Stimulated activated CD8-positive, alpha-beta memory T cell treated with anti-CD3 and anti-CD28 coated beads, Interleukin-4, amount 100 ng/mL, for 4 hours (primary cell): ENCODE data around the gene CCDC136.

ENCODE experiments used
- DNase-seq, 2 donors: peaks; one replicate each; pipeline ENCODE4 v3.0.0-alpha.2; 2020; ENCODE audit warnings: low read depth in 2 of 2, low spot score in 1 of 2

CCDC136 gene

DNA sequence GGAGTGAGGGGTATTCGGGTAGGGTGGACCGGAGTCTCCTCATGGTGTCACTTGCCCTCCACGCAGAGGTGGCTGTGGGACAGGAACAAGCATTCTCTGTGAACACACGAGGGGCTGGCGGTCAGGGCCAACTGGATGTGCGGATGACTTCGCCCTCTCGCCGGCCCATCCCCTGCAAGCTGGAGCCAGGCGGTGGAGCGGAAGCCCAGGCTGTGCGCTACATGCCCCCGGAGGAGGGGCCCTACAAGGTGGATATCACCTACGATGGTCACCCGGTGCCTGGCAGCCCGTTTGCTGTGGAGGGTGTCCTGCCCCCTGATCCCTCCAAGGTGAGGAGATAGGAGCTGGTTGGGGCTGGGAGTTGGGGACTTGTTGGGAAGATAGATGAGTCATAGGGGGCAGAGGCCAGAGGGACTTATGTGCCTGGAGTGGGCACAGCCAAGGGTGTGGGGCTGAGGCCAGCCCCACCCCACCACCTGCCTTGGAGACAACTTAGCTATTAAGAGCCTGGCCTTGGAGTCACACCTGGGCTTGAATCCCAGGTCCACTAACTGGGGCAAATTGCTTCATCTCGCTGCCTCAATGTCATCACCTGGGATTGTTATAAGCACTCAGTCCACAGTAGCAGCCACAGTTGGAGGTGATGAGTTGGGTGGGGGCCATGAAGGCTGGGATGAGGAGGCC, 52.3 kb downstream of the CCDC136 start:
- DNase-seq: no peak

DNA sequence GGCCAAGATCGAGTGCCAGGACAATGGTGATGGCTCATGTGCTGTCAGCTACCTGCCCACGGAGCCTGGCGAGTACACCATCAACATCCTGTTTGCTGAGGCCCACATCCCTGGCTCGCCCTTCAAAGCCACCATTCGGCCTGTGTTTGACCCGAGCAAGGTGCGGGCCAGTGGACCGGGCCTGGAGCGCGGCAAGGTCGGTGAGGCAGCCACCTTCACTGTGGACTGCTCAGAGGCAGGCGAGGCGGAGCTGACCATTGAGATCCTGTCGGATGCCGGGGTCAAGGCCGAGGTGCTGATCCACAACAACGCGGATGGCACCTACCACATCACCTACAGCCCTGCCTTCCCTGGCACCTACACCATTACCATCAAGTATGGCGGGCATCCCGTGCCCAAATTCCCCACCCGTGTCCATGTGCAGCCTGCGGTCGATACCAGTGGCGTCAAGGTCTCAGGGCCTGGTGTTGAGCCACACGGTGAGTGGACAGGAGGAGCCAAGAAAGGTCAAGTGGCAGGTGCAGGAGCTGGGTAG, 53.1 kb downstream of the CCDC136 start:
- DNase-seq: no peak

DNA sequence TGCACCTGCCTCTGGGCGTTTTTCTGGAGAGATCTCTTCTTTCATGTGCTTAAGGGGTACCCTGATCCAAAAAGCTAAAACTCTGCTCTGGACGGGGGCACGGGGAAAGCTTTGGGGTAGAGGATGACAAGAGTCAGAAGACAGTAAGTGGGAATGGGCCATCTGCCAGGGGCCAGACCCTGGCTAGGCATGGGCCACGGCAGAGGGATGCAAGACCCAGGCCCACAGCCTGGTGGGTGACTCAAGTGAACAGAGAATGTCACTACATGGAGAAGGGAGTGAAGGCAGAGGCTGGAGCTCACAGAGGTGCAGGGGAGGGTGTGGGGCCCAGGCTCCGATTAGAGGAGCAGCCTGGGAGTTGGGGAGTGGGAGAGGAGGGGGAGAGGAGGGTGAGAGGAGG, 53.7 kb downstream of the CCDC136 start:
- no peak for DNase-seq

DNA sequence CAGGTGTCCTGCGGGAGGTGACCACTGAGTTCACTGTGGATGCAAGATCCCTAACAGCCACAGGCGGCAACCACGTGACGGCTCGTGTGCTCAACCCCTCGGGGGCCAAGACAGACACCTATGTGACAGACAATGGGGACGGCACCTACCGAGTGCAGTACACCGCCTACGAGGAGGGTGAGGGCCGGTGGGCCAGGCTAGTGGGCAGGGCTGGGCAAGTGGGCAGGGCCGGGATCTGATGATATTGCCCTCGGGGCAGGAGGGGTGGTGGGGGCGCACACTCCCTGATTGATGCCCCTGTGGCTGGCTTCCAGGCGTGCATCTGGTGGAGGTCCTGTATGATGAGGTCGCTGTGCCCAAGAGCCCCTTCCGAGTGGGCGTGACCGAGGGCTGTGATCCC, 54.2 kb downstream of the CCDC136 start:
- DNase-seq: no peak

DNA sequence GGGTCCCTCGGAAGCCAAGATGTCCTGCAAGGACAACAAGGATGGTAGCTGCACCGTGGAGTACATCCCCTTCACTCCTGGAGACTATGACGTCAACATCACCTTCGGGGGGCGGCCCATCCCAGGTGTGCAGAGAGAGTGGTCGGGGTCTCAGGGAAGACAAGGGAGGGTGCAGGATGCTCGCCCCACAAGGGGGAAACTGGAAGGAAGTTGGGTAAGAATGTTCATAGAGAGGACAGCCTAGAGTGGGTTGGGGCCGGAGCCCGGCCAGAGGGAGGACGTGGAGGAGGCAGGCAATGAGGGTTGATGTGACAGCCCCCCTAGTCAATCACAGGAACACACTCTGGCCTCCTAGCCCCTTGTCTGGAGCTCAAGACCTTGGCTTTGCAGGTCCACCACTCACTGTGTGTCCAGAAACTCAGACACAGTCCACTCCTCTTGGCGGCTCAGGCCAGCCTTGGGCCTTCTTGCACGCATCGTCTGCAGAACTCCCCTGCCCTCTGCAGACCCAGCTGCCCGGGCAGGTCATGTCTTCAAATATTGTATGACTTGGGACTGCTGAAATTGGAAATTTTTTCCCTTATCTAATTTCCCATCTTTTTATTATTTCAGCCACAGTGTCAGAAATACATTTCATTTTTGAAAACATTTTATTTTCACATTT, 55.1 kb downstream of the CCDC136 start:
- DNase-seq: no peak

DNA sequence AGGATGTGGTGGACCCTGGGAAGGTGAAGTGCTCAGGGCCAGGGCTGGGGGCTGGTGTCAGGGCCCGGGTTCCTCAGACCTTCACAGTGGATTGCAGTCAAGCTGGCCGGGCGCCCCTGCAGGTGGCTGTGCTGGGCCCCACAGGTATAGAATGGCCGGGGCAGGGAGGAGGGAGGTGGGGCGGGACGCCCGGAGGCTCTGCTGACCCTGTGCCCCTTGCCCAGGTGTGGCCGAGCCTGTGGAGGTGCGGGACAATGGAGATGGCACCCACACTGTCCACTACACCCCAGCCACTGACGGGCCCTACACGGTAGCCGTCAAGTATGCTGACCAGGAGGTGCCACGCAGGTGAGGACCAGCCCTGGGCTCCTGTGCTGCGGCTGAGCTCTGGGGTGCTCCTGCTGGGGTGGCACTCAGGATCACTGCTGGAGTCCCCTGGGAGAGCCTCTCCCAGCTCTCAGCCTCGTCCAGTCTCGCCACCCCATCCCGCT, 56.0 kb downstream of the CCDC136 start:
- no peak for DNase-seq

DNA sequence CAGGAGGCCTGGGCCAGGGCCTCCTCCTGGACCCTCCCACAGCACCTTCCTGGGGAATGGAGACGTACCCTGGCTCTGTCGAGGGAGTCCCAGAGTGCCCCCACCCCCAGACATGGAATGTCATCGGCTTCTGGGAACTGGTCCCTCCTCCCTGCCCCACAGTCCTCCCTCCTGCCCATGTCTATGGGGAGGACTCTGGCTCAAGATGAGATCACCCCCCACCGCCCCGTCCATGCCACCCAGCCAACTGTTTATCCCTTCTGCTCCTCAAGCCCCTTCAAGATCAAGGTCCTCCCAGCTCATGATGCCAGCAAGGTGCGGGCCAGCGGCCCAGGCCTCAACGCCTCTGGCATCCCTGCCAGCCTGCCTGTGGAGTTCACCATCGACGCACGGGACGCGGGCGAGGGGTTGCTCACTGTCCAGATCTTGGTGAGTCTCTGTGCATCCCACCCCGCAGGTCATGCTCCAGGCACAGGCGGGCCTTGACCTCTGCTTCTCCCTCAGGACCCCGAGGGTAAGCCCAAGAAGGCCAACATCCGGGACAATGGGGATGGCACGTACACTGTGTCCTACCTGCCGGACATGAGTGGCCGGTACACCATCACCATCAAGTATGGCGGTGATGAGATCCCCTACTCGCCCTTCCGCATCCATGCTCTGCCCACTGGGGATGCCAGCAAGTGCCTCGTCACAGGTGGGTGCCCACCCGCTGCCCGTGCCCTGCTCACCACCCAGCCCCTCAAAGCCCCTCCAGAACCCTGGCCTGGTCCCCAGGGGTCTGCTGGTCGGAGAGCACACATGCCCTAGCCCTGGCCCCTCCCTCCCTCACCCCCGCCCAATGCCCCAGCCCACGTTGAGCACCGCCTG, 56.8 kb downstream of the CCDC136 start:
- no peak for DNase-seq

DNA sequence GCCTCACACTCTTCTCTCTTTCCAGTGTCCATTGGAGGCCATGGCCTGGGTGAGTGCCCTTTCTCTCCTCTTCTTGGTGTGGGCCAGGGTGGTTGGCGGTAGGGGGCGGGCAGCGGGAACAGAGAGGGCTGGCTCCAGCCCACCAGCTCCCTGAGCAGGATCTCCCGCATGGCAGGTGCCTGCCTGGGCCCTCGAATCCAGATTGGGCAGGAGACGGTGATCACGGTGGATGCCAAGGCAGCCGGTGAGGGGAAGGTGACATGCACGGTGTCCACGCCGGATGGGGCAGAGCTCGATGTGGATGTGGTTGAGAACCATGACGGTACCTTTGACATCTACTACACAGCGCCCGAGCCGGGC, 57.4 kb downstream of the CCDC136 start:
- DNase-seq: no peak

DNA sequence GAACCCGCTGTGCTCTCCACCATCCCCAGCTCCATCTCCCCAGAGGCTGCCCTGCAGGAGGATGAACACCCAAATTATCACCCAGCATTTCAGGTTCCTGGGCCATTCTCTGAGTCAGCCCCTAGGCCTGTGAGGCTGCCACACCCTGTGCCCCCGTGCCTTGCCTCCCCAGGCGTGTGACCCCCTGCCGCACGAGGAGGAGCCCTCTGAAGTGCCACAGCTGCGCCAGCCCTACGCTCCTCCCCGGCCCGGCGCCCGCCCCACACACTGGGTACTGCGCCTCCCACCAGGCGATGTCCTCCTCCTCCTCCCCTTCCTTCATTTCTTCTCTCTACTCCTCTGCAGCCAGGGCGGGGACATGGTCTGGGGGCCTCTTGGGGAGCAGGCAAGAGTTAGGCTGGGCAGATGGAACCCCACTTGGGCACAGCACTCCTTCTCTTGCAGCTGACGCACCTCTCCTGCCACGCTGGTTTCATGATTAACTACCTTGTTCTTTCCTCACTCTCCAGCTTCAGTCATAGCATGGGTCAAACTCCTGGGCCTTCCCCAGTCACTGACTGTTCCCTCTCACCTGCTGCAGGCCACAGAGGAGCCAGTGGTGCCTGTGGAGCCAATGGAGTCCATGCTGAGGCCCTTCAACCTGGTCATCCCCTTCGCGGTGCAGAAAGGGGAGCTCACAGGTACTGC, 58.2 kb downstream of the CCDC136 start:
- DNase-seq: no peak

DNA sequence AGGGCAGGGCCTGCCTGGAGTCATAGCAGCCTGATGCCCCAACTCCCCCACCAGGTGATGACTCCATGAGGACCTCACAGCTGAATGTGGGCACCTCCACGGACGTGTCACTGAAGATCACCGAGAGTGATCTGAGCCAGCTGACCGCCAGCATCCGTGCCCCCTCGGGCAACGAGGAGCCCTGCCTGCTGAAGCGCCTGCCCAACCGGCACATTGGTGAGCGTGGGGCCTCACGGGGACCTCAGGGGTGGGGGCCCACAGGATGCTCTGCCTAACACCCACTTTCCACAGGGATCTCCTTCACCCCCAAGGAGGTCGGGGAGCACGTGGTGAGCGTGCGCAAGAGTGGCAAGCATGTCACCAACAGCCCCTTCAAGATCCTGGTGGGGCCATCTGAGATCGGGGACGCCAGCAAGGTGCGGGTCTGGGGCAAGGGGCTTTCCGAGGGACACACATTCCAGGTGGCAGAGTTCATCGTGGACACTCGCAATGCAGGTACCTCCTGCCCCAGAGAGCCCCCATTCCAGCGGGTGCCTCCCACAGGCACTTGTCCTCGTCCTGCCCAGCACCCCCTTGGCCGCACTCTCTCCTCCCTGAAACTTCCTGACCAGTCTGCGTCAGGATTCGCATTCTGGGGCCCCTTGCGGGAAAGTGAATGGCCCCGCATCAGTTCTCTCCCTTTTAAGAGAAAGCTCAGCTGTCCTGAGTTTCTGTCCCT, 60.9 kb downstream of the CCDC136 start:
- no peak for DNase-seq

DNA sequence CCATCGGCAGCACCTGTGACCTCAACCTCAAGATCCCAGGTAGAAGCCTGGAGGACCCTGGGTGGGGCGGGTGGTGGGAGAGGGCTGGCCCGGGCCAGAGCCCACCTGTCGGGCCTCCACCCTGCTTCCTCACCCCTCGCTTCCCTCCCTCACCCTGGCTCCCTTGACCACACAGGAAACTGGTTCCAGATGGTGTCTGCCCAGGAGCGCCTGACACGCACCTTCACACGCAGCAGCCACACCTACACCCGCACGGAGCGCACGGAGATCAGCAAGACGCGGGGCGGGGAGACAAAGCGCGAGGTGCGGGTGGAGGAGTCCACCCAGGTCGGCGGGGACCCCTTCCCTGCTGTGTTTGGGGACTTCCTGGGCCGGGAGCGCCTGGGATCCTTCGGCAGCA, 62.0 kb downstream of the CCDC136 start:
- no peak for DNase-seq

DNA sequence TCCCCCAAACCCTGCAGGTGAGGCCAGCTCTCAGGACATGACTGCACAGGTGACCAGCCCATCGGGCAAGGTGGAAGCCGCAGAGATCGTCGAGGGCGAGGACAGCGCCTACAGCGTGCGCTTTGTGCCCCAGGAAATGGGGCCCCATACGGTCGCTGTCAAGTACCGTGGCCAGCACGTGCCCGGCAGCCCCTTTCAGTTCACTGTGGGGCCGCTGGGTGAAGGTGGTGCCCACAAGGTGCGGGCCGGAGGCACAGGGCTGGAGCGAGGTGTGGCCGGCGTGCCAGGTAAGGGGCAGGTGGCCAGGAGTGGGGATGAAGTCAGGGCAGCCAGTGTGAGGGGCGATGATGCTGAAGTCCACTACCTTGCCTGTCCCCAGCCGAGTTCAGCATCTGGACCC, 62.6 kb downstream of the CCDC136 start:
- DNase-seq: no peak

DNA sequence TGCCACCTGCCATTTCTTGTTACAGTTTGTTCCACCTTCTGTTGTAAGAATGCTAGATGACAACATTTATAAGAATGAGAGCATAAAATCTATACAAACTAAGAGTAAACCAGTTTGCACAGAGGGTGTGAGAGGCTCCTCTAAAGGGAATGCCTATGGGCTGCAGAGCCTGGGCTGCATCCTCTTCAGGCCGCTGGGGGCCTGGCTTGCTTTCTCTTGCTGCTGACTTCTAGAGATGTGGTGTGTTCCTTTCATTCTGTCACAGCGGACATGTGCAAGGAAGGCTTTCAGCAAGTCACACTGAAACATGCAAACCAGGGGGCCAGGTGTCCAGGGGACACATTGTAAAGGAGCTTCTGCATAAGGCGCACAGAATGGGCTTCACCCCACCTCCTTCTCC, 63.8 kb downstream of the CCDC136 start:
- no peak for DNase-seq

DNA sequence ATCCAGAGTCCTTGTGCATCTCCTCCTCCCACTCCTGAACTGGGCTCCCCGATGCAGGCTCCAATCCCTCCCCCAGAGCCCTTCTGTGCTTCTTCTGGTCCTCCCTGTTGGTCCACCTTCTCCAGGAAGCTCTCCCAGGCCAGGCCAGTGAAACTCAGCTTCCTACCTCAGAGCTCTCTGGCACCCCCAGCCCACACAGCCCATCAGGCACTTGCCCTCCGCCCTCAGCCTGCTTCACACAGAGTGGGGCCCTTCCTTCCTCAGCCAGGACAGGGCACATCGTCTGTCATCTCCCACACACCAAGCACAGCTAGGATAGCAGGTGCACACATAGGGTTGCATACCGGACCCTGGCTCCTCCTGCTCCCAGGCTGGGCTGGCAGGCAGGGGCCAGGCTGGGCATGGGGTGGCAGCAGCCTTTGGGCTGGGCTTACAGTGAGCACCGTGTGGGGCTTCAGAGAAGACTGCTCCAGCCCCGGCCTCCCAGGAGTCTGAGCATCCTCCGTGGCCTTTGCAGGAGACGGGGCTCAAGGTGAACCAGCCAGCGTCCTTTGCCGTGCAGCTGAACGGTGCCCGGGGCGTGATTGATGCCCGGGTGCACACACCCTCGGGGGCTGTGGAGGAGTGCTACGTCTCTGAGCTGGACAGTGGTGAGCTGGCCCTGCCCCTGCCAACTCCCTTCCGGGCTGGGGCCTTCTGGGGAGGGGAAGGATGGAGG, 64.4 kb downstream of the CCDC136 start:
- DNase-seq: no peak

DNA sequence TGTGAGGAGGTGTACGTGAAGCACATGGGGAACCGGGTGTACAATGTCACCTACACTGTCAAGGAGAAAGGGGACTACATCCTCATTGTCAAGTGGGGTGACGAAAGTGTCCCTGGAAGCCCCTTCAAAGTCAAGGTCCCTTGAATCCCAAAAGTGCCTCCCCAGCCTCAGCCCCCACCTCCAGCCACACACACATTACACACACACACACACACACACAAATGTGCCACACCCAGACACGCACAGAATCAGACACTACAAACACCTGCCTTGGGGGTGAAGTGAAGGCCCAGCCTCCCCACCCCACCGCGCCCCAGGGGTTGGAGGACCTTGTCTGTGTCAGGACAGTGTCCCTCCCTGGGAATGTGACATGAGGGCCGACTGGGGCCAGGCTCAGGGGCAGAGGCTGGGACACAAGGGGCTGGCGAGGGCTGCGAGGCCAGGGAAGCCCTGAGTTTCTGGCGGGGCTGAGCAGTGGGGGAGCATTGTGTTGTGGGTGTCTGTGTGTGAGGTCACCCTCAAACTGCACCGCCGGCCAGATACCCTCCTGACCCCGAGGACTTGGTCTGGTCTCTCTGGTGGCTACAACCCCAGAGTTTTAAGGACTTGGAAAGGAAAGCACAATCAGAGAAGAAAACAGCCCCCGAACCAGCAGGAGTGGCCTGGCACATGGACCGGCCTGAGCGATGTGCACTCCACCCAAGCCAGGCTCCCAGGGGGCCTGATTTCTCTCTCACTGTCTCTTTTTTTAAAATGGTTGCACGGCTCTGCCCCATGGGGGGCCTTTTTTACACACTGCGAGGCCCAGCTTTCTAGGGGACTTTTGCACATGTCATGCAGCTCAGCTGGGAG, 66.8 kb downstream of the CCDC136 start:
- DNase-seq: no peak

DNA sequence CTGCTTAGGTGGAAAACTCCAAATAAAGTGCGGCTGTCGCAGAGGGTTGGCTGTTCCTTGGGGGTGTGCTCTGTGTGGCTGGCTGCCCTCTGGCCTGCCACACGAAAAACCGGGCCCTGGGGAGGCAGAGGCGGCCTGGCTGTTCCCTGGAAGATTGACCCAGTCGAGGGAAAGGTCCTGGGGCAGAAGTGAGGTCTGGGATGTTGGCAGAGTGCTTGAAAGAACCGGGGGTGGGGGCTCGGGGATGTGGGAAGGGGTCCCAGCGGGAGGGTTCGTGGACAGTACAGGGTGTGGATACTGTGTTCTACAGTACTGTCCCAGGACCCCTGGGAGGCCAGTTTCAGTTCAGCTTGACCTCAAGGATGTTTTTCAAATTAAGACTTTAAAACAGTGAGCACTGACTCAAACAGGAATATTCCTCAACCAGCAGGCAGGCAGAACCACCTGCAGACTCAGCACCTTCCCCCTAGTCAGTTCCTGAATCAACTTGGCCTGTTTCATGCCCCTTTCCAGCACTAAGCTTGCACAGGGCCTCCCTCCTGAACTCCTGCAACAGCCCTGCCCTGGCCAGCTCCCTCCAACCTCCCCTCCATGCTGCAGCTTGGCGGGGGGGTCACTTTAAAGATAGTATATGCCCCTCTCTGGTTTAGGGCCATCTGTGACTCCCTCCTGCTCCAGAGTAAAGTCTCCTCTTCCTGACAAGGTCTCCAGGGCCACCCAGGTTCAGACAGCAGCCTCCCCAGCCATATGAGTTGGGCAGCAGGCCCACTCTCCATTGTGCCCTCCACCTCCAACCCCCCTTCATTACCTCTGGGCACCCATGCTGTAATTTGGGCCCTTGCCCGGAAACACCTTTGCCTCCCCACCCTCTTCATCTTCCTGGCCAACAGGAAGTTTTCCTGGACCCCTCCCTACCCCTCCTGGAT, 67.7 kb downstream of the CCDC136 start:
- no peak for DNase-seq

DNA sequence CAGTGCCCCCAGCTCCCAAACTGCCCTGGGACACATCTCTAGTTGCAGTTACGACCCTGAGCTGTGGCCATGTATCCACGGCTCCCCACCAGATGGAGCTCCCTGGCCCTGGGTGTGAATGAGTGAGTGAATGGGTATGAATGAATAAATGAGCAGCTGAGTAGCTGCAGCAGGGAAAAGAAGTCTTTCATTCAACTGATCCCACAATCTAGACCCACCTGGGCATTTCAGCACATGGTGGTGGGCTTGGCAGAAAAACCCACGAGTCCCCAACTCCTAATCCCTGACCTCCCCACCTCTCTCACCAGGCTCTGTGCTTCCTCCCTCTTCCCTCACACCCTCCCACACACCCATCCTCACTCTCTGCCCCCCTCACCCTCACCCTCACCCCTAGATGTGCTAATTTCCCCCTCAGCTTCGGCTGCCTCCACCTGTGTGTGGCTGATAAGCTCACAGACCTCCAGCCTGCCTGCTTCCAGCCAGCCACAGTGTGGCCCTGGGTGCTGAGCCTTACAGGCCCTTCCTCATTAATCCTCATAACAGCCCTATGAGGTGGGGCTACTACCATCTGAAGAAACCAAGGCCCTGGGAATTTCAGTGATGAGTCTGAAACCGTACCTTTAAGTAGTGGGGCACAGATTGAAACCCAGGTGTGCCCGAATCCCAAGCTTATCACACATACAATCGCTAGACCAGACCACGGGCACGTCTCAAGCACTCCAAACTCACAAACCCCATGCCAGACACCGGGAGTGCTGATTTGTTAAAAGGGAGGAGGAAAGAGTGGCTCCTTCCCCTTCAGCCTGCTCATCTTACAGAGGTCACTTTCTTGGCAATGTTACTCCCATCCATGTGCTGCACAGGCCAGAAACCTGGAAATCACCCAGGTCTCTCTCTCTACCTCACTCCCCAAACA, 68.6 kb downstream of the CCDC136 start:
- DNase-seq: no peak
